Lower lobe of right lung (tissue), 2 donors: ENCODE results near the gene PANK4. TPM values are rescaled to one million over a fixed set of nuclear protein-coding genes. Genes with fewer than 3 reads are reported as not detected.

ENCODE experiments used
- ATAC-seq, 2 donors: fragments of 200-7000 bp; cut with Tn5 transposase; one replicate each; pipeline ENCODE4 v1.9.1; 2020 to 2022; ENCODE audit warnings: mild to moderate bottlenecking in 2 of 2, moderate library complexity in 2 of 2
- DNase-seq: peaks from one replicate; pipeline ENCODE4 v3.0.0-alpha.2; 2020
- H3K27ac ChIP-seq: fragments of 200-600 bp; one replicate; pipeline ENCODE4 v1.8.0; 2022
- H3K27me3 ChIP-seq: fragments of 200-600 bp; one replicate; pipeline ENCODE4 v1.8.0; 2022; ENCODE audit warnings: low read depth
- H3K36me3 ChIP-seq: fragments of 200-600 bp; one replicate; pipeline ENCODE4 v1.8.0; 2022; ENCODE audit warnings: mild to moderate bottlenecking
- H3K4me1 ChIP-seq: fragments of 200-600 bp; one replicate; pipeline ENCODE4 v1.8.0; 2022
- H3K4me3 ChIP-seq: fragments of 200-600 bp; one replicate; pipeline ENCODE4 v1.8.0; 2022; ENCODE audit warnings: mild to moderate bottlenecking
- H3K9me3 ChIP-seq: fragments of 200-600 bp; one replicate; pipeline ENCODE4 v1.8.0; 2022
- intact Hi-C: fragments of 100-400 bp; cut with DNase I; formaldehyde crosslinking; loops from one replicate; pipeline ENCODE4 v1.11.0; 2022
- total RNA-seq: library from RNA; stranded (reverse); fragmentation: NEBNext Ultra II Directional; extraction: Animal tissue kit (Norgen Biotek cat#: 25700); gene quantifications from one replicate; pipeline ENCODE4 v1.2.1, GENCODE V29; 2021
- TF ChIP-seq, protein P1 (sequence below): fragments of 200-600 bp; IDR thresholded peaks from one replicate; pipeline ENCODE4 v1.8.0; 2022; ENCODE audit warnings: antibody characterized with exemption, mild to moderate bottlenecking
- donor health status: DM: no; HTN: yes; CAD: no; lungs with severe emphysema.

Gene PANK4
- total RNA-seq, 1 donor from 2014 or later = 39.2 TPM

DNA sequence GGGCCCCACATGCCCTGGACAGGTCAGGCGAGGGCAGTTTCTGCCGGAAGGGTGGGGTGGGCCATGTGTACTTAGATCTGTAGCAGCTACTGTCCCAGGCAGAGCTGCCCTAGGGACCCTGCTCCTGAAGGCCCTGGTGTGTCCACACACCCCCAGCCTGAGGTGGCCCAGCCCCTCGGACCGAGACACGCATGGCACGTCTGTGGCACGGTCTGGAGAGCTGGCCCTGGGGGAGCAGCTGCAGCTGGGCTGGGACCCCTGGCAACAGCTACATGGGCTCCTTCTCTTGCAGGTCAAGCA lies 24.6 kb downstream of the PANK4 start:
- peaks cover 11% of the 10 kb centered on the region for H3K4me1 ChIP-seq
- TF ChIP-seq, protein P1, sequence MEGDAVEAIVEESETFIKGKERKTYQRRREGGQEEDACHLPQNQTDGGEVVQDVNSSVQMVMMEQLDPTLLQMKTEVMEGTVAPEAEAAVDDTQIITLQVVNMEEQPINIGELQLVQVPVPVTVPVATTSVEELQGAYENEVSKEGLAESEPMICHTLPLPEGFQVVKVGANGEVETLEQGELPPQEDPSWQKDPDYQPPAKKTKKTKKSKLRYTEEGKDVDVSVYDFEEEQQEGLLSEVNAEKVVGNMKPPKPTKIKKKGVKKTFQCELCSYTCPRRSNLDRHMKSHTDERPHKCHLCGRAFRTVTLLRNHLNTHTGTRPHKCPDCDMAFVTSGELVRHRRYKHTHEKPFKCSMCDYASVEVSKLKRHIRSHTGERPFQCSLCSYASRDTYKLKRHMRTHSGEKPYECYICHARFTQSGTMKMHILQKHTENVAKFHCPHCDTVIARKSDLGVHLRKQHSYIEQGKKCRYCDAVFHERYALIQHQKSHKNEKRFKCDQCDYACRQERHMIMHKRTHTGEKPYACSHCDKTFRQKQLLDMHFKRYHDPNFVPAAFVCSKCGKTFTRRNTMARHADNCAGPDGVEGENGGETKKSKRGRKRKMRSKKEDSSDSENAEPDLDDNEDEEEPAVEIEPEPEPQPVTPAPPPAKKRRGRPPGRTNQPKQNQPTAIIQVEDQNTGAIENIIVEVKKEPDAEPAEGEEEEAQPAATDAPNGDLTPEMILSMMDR = no peak
- intact Hi-C loops = no loop called here
- no peaks in the 10 kb centered on the region for H3K9me3 ChIP-seq
- no peak overlapping the region for H3K27ac ChIP-seq
- no peaks in the 10 kb centered on the region for H3K36me3 ChIP-seq
- DNase-seq (no peak), ATAC-seq (no peak)
- H3K4me3 ChIP-seq = no peak overlapping the region
- H3K27me3 ChIP-seq = peaks cover 48% of the 10 kb centered on the region

DNA sequence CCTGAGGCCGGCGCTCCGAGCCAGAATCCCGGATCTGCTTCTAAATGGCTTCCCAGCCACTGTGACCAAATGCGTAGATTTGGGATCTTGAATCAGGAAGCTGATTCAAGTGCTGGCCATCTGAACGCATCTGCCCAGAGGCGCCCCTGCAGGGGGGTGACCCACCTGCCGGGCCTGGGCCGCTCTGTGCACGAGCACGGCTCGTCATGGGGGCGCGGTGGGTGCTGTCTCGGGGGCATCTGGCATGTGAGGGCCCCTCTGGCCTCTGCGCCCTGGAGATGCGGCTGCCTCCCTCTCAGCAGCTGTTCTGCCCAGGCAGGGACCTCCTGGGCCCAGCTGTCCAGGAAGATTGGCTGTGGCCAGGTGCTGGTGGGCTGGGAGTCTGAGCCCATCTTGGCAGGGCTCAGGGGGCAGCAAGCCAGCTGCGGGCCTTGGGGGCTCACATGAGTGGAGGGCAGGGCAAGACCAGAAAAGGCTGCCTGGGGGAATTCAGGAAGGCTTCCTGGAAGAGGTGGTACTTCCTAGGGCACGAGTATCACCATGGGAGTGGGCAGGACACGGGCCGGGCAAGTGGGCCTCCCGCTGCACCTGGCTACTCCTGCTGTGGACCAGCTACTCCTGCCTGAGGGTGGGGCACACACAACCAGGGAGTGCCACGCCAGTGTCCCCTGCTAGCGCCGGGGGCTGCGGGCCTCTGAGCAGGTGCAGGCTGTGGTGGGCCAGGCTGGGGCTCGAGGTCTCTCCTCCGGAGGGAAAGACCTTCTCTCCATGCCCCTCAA lies 25.2 kb downstream of the PANK4 start:
- TF ChIP-seq, protein P1 = no peak
- intact Hi-C loops = no loop called here
- Histone ChIP-seq H3K27ac (no peak overlapping the region), H3K27me3 (peaks cover 48% of the 10 kb centered on the region), H3K9me3 (no peaks in the 10 kb centered on the region), H3K36me3 (no peaks in the 10 kb centered on the region), H3K4me1 (peaks cover 5% of the 10 kb centered on the region), H3K4me3 (no peak overlapping the region)
- DNase-seq = no peak
- ATAC-seq = no peak

DNA sequence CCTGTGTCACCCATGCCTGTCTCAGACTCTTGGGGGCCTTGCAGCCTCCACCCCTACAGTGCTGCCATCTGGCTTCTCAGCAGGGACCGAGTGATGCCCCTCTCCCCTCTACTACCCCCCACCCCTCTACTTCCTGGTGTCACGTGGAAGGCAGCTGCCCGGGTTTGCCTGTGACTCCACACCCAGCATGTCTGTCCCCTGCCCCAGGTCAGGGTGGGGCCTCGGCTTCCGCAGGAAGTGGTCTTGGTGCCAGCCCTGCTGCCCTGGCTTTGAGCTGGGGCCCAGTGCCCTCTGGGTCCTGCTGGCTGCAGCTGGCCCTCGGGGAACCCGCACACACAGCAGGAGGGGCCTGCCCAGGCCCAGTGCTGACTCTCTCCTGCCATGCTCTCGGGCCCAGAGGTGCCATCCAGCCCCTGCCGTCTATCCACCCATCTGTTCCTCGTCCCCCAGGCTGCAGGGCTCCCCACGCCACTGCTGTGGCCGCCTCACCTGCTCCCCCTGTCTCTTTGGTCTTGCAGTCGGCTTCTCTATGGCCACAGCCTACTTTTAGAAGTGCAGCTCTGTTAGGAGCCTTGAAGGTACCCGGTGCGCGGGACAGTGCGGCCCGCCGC lies 26.3 kb downstream of the PANK4 start:
- H3K36me3 ChIP-seq = no peaks in the 10 kb centered on the region
- intact Hi-C loops = no loop called here
- H3K4me1 ChIP-seq = peaks cover 5% of the 10 kb centered on the region
- no peak for ATAC-seq
- H3K27me3 ChIP-seq = peaks cover 48% of the 10 kb centered on the region
- TF ChIP-seq, protein P1 = no peak
- no peaks in the 10 kb centered on the region for H3K9me3 ChIP-seq
- DNase-seq = no peak
- H3K4me3 ChIP-seq = no peak overlapping the region
- no peak overlapping the region for H3K27ac ChIP-seq

DNA sequence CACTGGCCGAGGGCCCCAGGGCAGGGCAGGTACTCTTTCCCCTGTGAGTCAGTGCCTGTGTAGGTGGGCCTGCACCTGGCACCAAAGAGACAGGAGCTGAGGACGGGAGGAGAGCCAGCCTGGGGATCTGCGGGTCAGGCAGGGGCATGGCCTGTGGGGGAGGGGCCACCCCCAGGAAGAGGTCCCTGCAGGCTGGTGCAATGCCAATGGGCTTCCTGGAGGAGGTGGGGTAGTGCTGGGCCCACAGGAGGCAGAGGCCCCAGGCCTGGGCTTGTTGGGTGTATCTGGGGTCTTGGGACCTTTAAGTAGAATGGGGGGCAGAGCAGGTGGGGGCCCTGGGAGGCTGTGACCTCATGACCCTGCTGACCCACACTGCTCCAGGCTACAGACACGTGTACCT lies 27.1 kb downstream of the PANK4 start:
- no peaks in the 10 kb centered on the region for H3K9me3 ChIP-seq
- no peak overlapping the region for H3K4me3 ChIP-seq
- peaks cover 40% of the 10 kb centered on the region for H3K27me3 ChIP-seq
- H3K27ac ChIP-seq = no peak overlapping the region
- no peak for DNase-seq
- intact Hi-C loops = no loop called here
- no peak for ATAC-seq
- TF ChIP-seq, protein P1 = no peak
- no peaks in the 10 kb centered on the region for H3K36me3 ChIP-seq
- peaks cover 5% of the 10 kb centered on the region for H3K4me1 ChIP-seq

DNA sequence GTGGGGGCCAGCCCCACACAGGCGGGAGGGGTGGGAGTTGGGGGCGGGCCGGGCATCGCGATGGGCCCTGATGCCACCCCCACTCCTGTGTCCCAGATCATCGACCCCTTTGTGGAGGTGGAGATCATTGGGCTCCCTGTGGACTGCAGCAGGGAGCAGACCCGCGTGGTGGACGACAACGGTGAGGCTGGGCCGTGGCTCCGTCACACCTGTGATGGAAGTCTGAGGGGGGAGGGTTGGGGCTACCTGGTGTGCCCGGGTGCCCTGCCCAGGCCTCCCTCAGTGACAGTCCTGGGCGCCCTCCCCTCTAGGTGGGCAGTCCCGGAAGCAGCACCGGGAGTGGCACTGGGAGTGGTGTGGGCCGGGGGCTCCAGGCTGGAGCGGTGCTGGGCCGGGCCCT lies 27.7 kb downstream of the PANK4 start:
- ATAC-seq (no peak), DNase-seq (no peak)
- Histone ChIP-seq H3K9me3 (no peaks in the 10 kb centered on the region), H3K4me1 (peaks cover 5% of the 10 kb centered on the region), H3K27ac (no peak overlapping the region), H3K4me3 (no peak overlapping the region), H3K27me3 (peaks cover 36% of the 10 kb centered on the region), H3K36me3 (no peaks in the 10 kb centered on the region)
- TF ChIP-seq, protein P1 = no peak
- intact Hi-C loops = no loop called here
